ENCODE results near the gene ARHGAP26.
A peak's percentile ranks its signal among the peaks of the same experiment; 100 is the strongest.

Gene ARHGAP26

DNA sequence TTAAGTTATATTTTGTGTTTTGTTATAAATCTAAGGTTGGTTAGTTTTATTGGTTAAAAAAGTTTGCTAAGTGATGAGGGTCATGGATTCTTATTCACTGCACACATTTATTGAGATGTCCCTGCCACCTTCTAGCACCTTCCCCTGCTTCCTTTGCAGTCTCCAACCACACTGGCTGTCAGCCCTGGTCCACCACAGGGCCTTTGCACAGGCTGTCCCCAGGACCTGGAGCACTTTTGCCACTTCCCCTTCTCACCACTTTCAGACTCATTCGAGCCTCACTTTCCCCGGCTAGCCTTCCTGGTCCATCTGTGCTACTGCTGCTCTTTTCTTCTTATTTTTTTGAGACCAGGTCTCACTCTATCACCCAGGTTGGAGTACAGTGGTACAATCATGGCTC lies 45.3 kb downstream of the ARHGAP26 start:
- DNase-seq, result no peak

DNA sequence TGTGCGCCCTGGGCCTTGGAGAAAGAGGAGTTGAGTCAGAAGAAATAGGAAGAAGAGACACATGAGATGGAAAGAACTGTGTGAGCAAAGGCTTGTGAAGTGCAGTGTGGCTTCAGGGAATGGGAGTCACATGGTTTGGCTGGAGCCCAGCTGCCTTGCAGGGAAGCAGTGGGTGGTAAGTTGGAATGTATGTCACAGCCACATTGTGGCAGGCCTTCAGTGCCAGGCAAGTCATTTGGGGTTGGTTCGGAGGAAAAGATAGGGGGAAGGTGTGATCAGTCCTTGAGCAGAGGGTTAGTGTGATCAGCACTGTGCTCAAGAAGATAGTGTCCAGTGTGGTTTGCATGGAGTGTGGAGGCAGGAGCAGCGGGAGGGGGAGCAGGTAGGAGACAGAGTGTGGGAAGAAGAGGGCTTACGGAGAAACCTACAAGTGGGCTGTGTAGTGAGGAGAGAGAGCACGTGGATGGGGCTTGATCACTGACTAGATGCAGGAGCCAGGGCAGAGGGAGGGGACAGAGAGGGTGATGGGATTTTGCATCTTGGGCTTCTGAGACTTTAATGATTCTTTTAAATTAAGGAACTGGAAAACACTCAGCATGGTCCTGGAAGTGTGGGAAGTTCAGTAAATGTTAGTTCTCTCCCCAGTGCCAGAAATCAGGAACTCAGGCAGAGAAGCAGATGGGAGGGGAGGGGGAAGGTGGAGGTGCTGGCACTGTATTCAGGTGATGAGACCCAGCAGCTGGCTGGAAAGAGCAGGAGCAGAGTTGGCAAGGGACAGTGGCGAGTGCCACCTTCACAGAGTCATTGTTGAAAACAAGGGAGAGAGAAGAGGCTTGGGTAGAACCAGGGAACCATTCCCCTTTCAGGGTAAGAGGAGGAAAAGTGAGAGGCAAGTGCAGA lies 46.6 kb downstream of the ARHGAP26 start:
- DNase-seq, result peak; percentile 86

DNA sequence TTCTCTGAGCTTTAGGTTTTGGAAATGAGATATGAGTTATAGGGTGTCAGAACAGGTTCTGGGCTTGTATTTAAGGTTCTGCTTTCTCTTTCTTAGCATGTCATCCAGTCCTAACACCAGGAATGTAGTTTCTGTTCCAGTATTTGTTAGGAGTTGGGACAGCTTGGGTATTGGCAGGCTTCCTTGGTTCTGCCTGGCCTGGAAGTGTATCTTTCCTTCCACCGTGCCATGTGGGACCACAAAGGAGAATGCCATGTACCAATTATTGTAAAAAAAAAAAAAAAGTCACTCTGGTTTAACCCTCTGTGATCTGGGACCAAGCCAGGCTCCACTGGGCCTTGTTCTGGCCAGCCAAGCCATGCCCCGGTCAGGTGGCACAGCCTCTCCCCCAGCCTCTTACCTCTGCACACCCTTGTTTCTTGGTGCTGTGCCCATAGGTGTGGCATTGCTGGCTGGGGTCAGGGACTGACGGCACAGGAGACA lies 47.8 kb downstream of the ARHGAP26 start:
- DNase-seq, result peak; percentile 73

DNA sequence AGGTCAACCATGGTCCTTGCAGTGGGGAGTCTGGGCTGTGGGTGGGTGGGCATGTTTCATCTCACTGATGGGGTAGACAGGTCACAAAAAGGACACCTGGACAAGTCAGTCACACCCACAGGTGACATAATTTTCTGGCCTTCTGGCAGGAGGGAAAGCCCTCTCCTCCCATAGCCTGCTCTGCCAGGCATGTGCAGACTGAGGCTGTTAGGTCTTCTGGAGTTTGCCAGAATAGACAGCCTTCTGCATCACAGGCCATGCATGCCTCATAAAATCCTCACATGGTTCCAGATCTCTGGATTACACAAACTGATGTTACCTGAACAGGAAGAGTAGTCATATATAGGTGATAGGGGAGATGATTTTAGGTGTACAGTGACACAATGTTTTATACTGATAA lies 49.1 kb downstream of the ARHGAP26 start:
- DNase-seq, result no peak

DNA sequence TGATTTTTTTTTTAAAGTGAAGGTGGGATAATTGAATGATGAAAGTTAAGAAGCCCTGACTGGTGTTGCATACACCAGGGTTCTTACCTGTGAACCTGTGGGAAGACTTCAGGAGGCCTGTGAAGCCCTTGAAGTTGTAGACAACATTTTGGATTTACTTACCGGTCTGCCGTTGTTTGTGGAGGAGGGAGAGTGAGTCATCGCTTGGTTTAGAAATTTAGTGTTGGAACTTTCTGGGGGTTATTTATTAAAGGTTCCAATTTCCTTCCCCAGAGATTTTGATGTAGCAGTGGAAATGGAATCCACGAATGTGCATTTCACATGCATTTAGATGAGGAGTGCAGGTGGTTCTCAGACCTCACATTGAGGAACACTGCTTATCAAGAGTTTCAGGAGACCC lies 49.6 kb downstream of the ARHGAP26 start:
- no peak for DNase-seq

DNA sequence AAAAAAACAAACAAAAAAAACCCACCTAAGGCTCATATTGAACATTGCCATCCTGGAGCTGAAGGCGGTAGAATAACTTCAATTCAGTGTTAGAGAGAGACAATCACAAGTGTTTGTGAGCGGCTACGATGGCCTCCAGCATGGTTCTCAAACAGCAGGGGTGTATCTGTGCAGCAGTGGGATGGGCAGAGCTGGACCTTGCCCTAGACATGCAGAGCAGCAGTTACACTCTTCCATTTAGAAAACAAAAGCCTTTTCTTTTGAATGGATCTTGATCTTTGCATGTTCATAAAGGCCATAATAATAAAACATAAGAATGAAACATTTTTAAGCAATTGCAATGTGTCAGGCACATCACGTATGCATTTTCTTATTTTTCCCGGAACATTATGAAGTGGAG lies 50.3 kb downstream of the ARHGAP26 start:
- no peak for DNase-seq

DNA sequence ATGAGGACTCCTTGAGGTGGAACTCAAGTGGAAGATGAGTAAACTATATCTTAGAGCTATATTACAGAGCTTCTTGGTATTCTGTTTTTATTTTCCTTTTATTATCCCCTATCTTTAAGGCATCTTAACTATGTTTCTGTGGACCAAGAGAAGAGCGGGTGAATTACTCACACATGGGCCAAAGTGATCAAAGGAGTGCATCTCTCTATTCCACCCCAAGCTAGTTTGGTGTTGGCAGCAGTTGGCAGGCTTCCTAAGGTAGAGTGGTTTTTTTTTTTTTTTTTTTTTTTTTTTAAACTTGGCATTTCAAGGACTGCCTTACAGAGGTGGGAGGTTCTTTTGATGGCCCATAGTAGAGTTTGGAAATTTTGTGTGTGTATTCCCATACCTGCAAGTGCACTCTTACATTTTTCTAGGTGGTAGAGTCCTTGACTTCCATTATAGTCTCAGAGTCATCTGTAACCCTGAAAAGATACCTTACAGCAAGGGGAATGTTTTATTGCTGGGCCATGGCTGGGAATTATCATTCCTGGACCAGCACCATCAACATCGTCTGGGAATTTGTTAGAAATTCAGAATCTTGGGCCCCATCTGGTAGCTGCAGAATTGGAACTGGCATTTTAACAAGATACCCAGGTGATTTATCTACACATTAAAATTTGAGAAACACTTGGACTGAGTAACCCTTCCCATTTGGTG lies 51.0 kb downstream of the ARHGAP26 start:
- no peak for DNase-seq

DNA sequence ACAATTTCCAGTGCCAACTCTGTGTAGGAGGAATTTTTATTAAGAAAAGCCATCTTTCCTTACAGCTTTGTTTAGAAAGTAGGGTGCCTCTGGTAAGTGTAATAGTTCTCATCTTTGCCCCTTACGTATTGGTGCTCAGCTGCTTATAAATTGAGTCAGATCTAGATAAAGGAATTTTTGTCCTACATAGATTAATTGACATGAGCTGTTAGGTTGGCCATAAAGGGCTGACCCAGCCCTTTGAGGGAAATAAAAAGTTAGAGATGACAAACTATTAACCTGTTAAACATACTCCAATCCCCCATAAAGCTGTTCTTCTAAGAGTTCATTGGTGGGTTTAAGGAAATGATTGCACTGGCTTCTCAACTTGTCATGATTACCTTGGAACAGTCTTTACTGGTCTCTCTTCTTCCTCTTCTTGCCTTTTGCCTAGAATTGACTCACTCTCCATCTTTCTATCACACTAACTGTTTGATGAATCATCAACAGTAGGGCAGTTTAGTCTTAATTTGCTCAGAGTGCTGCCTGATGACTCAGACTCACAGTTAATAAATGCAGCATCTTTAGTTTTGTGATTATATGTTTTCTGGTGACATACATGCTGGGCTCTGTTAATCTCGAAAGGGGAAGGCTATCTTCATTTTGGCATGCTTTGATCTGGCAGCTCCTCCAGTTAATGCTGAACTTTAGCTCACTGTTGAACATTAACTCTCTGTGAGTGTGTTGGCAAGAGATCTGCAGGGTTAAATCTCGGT lies 51.7 kb downstream of the ARHGAP26 start:
- DNase-seq, result peak; percentile 94

DNA sequence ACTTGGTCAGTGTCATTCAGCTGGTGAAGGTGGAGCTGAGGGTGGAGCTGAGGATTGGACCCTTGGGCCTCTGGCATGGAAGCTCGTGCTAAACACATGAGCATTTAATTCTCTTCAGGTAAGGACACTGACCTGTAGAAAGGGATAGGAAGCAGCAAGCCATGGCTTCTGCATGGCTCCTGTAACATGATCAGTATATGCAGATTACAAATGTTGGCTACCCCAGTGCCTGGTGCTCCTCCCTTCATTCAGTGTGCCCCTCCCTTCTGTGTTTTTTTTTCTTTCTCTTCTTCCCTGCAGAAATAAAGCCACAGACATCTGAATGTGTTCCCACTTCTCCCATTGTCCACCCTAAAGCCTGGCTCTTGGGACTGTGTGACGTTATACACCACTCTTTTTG lies 52.9 kb downstream of the ARHGAP26 start:
- DNase-seq, result no peak

DNA sequence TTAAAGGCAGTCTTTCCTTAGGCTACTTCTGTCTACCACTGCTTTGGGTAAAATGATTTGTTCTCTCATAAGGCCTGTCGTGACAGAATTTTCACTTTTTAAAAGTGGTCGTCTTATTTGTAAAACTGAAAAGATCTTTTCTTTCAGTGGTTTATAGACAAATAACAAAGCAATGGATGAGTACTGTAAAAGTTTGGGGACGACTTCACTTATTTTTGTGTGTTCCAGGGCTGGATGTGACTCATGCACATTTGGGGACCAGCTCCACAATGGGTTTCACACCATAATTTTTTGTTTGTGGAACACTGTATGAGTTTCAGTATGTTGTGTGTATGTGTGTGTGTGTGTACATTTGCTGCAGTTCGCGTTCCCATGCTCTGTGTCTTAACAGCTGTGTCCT lies 53.6 kb downstream of the ARHGAP26 start:
- DNase-seq, result no peak

DNA sequence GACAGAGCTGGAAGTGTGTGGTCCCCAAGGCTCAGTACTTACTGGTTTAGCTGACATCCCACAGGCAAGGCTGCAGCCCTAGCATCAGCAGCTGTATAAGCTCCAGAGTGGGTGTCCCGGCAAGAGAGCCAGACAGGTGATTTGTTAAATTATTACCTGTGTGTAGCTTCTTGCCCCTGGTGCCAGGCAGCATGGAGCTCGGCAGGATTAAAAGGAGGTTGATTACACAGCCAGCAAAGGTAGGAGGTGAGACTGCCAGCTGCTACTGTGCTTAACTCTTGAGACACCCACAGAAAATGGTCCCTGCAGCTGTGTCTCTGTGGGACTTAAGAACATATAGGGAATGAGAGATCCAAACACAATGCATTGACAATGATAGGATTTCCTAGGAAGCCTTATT lies 54.2 kb downstream of the ARHGAP26 start:
- DNase-seq, result no peak

DNA sequence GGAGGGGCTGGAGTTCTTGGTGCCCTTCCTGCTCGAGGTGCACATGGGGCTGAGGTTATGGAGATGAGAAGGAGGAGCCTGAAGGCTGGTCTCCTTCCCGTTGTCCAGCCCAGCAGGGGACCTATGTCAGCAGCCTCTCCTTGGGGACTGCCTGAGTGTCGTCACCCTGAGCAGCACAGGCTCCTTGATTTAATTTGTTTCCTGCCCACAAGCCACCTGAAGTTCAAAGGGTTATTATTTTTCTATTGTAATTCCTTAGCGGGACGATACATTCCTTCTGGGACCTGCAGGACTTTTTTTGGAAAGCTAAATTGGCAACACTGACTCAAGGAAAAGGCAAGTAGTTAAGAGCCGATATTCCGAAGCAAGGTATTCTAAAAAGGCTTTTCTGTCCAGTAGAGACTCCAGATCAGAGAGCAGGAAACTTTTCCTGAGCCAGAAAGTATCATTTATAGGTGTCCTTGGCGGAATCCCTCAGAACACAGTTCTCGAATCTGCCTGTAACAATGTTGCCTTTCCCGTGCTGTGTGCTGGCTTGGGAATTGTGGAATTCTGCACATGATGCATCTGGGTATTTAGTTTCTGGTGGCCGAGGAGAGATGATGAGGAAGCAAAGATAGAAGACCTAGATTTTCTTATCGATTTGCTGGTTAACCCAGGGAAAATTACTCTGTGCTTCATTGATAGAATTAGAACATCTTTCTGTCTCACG lies 55.4 kb downstream of the ARHGAP26 start:
- no peak for DNase-seq

DNA sequence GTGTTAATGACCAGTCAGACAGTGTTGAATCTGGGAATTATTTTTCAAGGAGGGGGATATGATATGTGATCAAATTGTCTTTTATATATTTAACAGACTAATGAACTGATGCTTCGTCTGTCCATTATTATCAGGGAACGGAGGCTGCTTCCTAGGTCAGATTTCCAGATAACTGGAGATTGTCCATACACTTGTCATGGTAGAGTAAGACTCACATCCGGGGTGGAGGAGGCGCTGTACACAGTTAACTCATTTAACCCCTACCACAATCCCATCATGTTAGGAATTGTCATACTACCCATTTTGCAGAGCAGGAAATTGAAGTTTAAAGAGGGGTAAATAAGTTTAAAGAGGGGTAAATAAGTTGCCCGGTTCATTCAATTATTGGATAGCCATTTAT lies 55.9 kb downstream of the ARHGAP26 start:
- DNase-seq, result no peak

DNA sequence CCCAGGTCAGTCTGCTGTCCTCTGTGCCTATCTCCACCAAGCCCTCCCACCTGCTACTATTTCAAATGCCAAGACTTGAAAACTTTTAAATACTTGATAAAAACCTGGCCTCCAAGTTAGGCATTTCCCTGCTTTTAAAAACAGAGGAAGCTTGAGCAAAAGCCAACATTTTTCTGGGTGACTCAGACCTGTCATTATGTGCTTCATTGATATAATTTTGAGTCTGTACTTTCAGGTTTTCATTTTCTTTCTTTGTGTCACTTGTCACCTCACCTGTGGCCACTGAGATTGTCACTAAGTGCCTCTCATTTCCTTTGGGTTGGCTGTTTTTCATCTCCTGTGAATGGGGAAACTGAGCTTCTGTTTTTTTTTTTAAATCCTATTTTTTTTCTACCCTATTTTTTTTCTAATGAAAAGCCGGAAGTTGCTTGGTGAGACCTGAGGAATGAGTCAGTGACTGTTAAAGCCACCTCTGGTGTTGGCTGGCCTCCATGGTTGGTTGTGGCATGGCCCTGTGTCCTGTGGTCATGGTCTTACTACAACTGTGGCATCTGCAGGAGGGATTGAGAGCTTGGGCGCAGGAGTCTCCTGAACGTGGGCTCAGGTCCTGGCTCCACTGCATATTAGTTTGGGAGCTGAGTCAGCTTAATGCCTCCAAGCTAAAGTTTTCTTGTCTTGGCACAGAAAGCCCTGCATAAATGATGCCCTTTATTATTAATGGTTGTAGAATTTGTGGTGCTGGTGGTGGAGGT lies 56.7 kb downstream of the ARHGAP26 start:
- DNase-seq, result peak; percentile 44

DNA sequence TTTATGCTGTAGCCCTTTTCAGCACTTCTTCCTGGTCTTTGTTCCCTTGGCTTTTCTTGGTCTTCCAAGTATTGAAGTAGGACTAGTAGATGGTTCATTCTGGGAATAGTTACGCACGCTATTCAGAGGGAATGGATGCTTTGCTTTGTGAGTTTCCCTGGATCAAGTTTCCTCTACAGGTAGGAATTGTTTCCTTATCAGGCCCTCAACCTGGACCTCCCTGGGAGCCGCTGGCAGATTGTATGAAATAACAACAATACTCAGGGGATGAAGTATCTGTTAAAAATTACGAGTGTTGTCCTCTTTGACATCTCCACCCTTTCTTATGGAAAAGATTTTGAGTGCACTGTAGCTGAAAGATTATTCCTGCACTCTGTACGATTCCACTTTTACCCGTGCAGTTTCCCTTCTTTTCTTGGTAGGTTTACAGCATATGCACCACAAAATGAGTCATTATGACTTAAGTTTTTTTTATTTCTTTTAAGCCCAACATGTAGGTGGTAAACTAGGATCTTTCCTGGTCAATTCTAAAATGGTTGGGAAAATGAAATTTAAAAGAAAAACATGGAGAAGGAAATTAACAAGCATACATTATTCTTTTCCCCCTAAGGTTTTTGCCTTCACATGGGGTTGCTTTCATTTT lies 57.9 kb downstream of the ARHGAP26 start:
- DNase-seq, result no peak

DNA sequence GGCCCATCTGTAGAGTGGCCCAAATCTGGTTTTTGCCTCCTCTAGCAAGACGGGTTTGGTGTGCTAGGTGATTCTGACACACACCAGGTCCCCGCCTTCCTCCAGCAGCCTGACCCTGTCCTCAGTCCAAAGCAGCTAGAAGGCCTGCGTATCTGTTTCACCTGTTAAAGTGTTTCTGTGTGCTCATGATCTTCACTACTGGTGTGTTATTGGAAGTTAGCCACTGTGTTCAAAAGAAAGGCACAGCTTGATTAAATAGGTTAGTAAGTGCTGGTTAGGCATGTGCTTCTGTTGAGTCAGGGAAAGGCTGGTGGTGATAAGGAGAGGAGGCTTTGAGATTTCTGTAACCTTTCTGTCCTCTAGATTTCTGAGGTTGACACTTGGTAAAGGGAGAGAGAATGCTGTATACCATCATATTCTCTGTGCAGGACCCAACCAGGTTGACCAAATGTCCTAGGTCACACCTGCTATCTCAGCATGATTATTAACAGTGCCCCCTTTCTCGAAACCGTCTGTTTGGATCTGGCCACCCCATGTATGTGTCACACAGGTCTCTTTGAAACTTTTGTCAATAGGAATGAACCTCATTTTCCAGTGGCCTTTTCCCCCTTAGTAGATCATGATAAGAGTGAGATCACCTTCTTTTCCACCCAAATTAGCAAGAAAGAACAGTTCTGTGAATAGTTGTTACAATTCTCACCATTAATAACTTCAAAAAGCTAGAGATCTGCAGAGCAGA lies 58.8 kb downstream of the ARHGAP26 start:
- DNase-seq, result no peak

DNA sequence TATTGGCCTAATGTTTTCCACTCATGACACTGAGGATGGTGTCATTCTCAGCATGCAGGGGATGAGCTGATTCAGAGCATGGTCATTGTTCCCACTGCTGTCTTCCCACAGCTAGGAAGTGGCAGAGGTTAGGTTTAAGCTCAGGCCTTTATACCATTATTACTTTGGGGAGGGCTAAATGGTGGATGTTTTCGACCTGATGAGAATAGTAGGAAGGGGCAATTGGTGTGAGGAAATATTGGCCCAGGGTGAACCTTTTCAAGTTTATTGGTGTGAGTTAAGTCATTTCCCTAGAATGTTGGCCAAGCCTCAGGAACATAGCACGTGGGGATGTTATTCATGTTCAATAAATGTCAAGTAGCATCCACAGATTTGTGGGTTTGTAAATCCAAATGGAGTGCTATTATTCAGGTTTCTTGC lies 59.6 kb downstream of the ARHGAP26 start:
- peak; percentile 67 for DNase-seq

DNA sequence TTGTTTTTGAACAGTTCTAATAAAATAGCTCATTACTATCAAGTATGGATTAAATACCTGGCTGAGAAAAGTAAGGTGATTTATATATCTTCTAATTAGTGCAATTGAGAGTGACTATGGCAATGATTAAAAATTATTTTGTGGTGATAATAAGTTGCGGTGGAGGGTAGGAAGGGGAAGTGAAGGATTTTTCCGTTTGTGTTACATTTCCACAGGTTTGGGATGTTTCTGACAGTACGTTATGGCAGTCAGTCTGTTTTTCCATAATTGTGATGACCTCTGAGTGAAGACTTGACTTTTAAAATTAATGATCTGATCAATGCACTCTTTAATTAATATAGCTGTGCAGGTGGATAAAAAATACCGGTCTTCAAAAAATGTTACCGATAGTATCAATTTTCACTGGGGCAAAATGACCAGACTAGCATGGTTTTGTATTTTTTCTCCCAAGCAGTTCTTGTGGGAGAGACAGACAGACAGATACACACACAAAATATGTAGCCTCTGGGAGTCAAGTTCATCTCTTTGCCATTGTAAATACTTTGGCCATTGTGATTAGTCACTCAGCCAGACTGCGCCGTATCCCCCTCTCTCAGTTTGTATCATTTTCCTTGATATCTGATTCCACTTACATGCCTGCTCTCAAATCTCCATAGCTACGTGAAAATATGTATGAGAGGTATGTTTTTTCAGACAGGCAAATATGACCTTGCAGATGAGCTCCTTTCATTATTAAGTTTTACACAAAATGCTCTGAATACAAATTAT lies 60.2 kb downstream of the ARHGAP26 start:
- DNase-seq, result no peak

DNA sequence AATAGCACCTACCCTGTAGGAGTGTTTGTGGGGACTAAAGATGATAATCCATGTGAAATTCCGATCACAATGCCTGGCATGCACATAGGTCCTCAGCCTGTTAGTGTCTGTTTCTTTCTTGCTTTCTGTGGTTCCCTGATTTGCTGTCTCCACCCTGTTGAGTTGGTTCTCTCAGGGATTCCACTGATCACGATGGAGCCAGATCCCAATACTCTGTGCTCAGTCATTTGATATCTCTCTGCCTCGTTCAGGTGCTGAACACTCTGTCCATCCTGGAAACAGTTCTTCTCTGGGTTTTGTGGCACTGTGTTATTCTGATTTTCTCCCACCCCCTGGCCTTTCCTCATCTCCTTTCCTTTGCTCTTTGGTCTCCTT lies 60.8 kb downstream of the ARHGAP26 start:
- DNase-seq, result no peak

DNA sequence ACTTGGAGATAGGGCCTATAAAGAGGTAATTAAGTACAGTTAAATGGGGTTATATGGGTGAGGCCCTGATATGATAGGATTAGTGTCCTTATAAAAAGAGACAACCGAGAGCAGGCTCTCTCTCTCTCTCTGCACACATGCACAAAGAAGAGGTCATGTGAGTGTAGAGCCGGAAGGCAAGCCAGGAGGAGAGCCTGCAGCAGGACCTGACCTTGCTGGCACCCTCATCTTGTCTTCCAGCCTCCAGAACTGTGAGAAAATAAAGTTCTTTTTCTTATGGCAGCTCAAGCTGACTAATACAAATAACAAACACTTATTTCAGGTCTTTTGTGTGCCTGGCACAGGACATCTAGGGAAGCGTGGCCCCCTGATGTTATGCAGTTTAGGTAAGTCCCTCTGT lies 62.1 kb downstream of the ARHGAP26 start:
- no peak for DNase-seq

Data from suppressor macrophage treated with lipopolysaccharide for 4 hours (primary cell).